H1 (cell line): Measurements from ENCODE around the gene NME9. TPM values are rescaled to one million over a fixed set of nuclear protein-coding genes. Genes with fewer than 3 reads are reported as not detected.

Experiments
- ASH2L ChIP-seq: fragments of 200-600, 300-600 bp; sonication (generic); IDR thresholded peaks from one replicate; pipeline ENCODE4 v1.7.1; 2017; ENCODE audit warnings: low read length
- CHD7 ChIP-seq: fragments of 300-600 bp; sonication (generic); IDR thresholded peaks from 2 replicates; pipeline ENCODE4 v1.7.1; 2012; ENCODE audit warnings: low read length, moderate library complexity, mild to moderate bottlenecking, inconsistent platforms; ENCODE audit not compliant: insufficient replicate concordance
- E2F6 ChIP-seq: IDR thresholded peaks from 2 replicates; pipeline ENCODE4 v1.6.1; 2012; ENCODE audit warnings: inconsistent platforms
- EZH2 ChIP-seq: fragments of 200-600 bp; sonication (generic); IDR thresholded peaks from 2 replicates; pipeline ENCODE4 v1.7.1; 2012; ENCODE audit warnings: low read depth, mild to moderate bottlenecking, moderate library complexity, low read length, inconsistent platforms; ENCODE audit not compliant: severe bottlenecking
- GTF2F1 ChIP-seq: IDR thresholded peaks from 2 replicates; pipeline ENCODE4 v1.6.1; 2012; ENCODE audit warnings: low read depth, low read length, improper control_type of control experiment, borderline replicate concordance
- HDAC2 ChIP-seq, 2 experiments: fragments of 300-600 bp in 1 of 2; sonication (generic) in 1 of 2; IDR thresholded peaks; 2 replicates each; pipeline ENCODE4 v1.6.1; 2011 to 2012; ENCODE audit warnings: low read depth in 2 of 2, low read length in 2 of 2, mild to moderate bottlenecking in 2 of 2, moderate library complexity in 2 of 2, borderline replicate concordance in 1 of 2, inconsistent platforms in 1 of 2
- KDM4A ChIP-seq: IDR thresholded peaks from one replicate; pipeline ENCODE4 v1.7.1; 2012; ENCODE audit warnings: low read depth, mild to moderate bottlenecking, moderate library complexity, low read length, inconsistent platforms; ENCODE audit not compliant: severe bottlenecking
- PHF8 ChIP-seq: fragments of 200-600 bp; sonication (generic); conservative IDR thresholded peaks from 2 replicates; pipeline ENCODE4 v1.7.1; 2012; ENCODE audit warnings: low read depth, mild to moderate bottlenecking, inconsistent platforms, low read length, moderate library complexity
- polyA plus RNA-seq, 7 experiments: library from polyadenylated mRNA; depleted of rRNA in 3 of 7; stranded (reverse) in 5 of 7; unstranded in 2 of 7; fragments of >200 nt in 5 of 7; fragments of 200-250 nt in 2 of 7; gene quantifications; 1 replicate in 5 of 7; 2 replicates in 1 of 7; 4 replicates in 1 of 7; pipeline versions ENCODE4 v1.2.1 to v1.2.3, GENCODE V29; 2011 to 2013; ENCODE audit warnings: missing spikeins in 2 of 7, mixed read lengths in 2 of 7
- total RNA-seq: library from RNA; stranded (reverse); fragmentation: NEBNext Ultra II Directional; extraction: Animal tissue kit (Norgen Biotek cat#: 25700); gene quantifications from 2 replicates; pipeline ENCODE4 v1.2.1, GENCODE V29; 2021

Gene NME9
- total and polyA plus RNA-seq, 2 of the 8 experiments (the other 6 are each of a cell fraction or from before 2014, with no cell fraction given): 0.11 TPM; not detected in 1

GRCh38 chr3:138351151-138351550 is 21.5 kb upstream of the NME9 start (continued):
- TF ChIP-seq ASH2L (no peak), CHD7 (no peak), GTF2F1 (no peak), PHF8 (no peak), HDAC2 (IDR thresholded peaks at IDR 0.05; ENCODE audit: borderline replicate concordance in 1 of 2, low read depth in 2 of 2, low read length in 2 of 2) (no peak), E2F6 (no peak), KDM4A (no peak), EZH2 (no peak)
